Sigmoid colon (tissue), 4 donors: ENCODE results near the gene SMCO1.

Source experiments
- EP300 ChIP-seq, 4 donors: sonication (generic); formaldehyde crosslinking; IDR thresholded peaks; one replicate each; pipeline ENCODE4 v1.6.1; 2017; ENCODE audit warnings: antibody characterized with exemption in 4 of 4
- POLR2A ChIP-seq, 2 donors: fragments of 450-650 bp; IDR thresholded peaks; one replicate each; pipeline ENCODE4 v1.6.1; 2016; ENCODE audit warnings: antibody characterized with exemption in 2 of 2, mild to moderate bottlenecking in 2 of 2, moderate library complexity in 2 of 2

DNA sequence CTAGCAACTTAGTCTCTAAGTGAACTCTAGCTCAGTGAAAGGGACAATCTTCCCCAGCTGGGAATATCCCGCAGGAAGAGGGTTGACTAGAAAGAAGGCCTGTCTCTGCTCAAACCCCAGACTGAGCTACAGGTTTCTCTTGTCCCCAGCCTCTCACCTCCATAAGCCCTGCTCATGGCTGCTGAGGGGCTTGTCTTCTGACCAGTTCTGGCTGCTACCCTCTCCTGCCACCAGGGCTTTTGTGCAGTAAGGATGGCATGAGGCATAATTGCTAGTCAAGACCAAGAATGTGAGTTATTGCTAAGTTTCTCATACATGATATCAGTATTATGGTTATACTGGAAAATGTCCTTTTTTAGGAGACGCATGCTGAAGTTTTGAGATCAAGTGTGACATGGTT is 31.9 kb upstream of the SMCO1 start:
- TF ChIP-seq POLR2A (IDR thresholded peaks at IDR 0.05) (no peak), EP300 (IDR thresholded peaks at IDR 0.05) (no peak)
